SU-DHL-6 (cell line): ENCODE measurements around the gene LRRC3.

Experiments used
- H2AFZ ChIP-seq: fragments of 200-600 bp; sonication (generic); 2 replicates; pipeline ENCODE4 v1.6.1; 2014; ENCODE audit warnings: low read depth, mild to moderate bottlenecking, moderate library complexity, mixed read lengths, antibody characterized with exemption, low read length; ENCODE audit not compliant: severe bottlenecking
- H3F3A ChIP-seq: fragments of 200-600 bp; shearing (Covaris generic); 2 replicates; pipeline ENCODE4 v1.6.0; 2016; ENCODE audit warnings: antibody characterized with exemption, mild to moderate bottlenecking; ENCODE audit not compliant: insufficient read depth
- H3K27ac ChIP-seq: fragments of 200-600 bp; sonication (generic); 2 replicates; pipeline ENCODE4 v1.5.1; 2016; ENCODE audit warnings: low read depth, mild to moderate bottlenecking, low read length, moderate library complexity, mixed read lengths
- H3K27me3 ChIP-seq: fragments of 200-600 bp; sonication (generic), shearing (Covaris generic); 2 replicates; pipeline ENCODE4 v1.6.0; 2014; ENCODE audit warnings: mild to moderate bottlenecking, low read length
- H3K36me3 ChIP-seq: fragments of 200-600 bp; sonication (generic); 2 replicates; pipeline ENCODE4 v1.6.1; 2014; ENCODE audit warnings: mild to moderate bottlenecking, low read length, mixed read lengths
- H3K4me2 ChIP-seq: fragments of 300-600, 200-600 bp; shearing (Covaris generic), sonication (generic); 2 replicates; pipeline ENCODE4 v1.6.0; 2014; ENCODE audit warnings: low read length, low read depth, mild to moderate bottlenecking; ENCODE audit not compliant: poor library complexity, severe bottlenecking
- H3K4me3 ChIP-seq: fragments of 200-600 bp; sonication (generic); 2 replicates; pipeline ENCODE4 v1.5.1; 2014; ENCODE audit warnings: antibody characterized with exemption, low read length, mild to moderate bottlenecking, mixed read lengths; ENCODE audit not compliant: insufficient read depth, poor library complexity, severe bottlenecking
- H3K79me2 ChIP-seq: fragments of 200-600 bp; sonication (generic); 2 replicates; pipeline ENCODE4 v1.6.1; 2014; ENCODE audit warnings: mild to moderate bottlenecking, low read length, moderate library complexity; ENCODE audit not compliant: insufficient read depth
- H3K9ac ChIP-seq: fragments of 200-600 bp; sonication (generic); 2 replicates; pipeline ENCODE4 v1.7.0; 2014; ENCODE audit warnings: mild to moderate bottlenecking, low read length
- H3K9me2 ChIP-seq: fragments of 200-600 bp; sonication (generic); replicated peaks from 2 replicates; pipeline ENCODE4 v1.6.1; 2014; ENCODE audit warnings: low read length; ENCODE audit not compliant: insufficient read depth
- H3K9me3 ChIP-seq: fragments of 200-600 bp; sonication (generic); 2 replicates; pipeline ENCODE4 v1.6.1; 2014; ENCODE audit warnings: low read length, mixed read lengths; ENCODE audit not compliant: insufficient read depth
- H4K20me1 ChIP-seq: fragments of 200-600 bp; sonication (generic); 2 replicates; pipeline ENCODE4 v1.6.1; 2014; ENCODE audit warnings: low read depth, mild to moderate bottlenecking, antibody characterized with exemption, low read length, moderate library complexity, mixed read lengths
- EZH2phosphoT487 ChIP-seq: fragments of 200-600 bp; sonication (generic), shearing (Covaris generic); conservative IDR thresholded peaks from 2 replicates; pipeline ENCODE4 v1.6.1; 2018; ENCODE audit warnings: mild to moderate bottlenecking, antibody characterized with exemption, low read length, moderate library complexity, mixed read lengths
- TF ChIP-seq, protein P1 (sequence below): fragments of 200-600 bp; sonication (generic); IDR thresholded peaks from one replicate; pipeline ENCODE4 v1.5.1; 2017; ENCODE audit warnings: antibody characterized with exemption, mild to moderate bottlenecking, low read length, moderate library complexity; ENCODE audit not compliant: insufficient read depth, poor library complexity, severe bottlenecking

LRRC3 gene

DNA sequence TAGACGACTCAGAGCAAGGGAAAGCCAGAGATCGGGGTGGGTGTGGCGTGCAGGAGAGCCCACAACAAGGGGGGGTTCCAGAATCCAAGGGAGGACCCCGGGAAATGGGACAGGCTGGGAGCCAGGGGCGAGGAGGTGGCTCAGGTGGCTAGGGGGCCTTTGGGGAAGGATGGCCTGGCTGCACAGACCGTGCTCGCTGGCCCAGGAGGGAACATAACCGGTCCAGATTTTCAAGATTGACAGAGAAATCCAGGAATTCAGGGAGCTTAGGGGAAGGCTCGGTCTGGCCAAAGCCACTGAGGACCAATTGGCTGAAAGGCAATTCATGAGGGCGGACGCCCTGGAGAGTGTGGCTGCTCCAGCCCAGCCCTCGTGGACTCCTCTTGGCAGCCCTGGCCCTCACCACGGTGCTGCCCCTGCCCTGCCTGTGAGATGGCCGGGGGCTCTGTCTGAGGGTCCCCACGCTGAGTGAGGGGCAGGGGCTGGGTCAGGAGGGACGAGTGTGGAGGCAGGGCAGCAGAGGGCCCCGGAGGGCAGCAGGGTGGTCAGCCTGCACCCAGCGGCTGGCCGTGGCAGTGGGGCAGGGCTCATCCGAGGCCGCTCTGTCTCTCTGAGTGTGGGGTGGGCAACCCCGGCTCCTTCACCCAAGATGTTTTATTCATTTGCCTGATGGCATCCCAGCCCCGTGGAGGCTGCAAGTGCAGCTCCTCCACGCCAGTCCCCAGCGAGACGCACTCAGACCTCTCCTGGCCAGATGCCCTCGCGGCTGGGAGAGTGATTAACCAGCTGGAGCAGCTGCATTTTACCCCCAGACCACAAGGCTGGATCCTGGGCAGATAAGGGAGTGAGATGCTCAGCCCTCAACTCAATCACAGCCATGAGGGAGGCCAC is 5.6 kb upstream of the LRRC3 start:
- Histone ChIP-seq H3K4me3 (no peak overlapping the region), H3F3A (no peaks in the 10 kb centered on the region), H3K9me3 (no peaks in the 10 kb centered on the region), H3K9ac (no peak overlapping the region), H2AFZ (no peak overlapping the region), H4K20me1 (no peaks in the 10 kb centered on the region), H3K4me2 (no peak overlapping the region), H3K27me3 (no peaks in the 10 kb centered on the region), H3K9me2 (no peaks in the 10 kb centered on the region), H3K36me3 (no peaks in the 10 kb centered on the region), H3K79me2 (no peaks in the 10 kb centered on the region), H3K27ac (no peak overlapping the region)
- TF ChIP-seq EZH2phosphoT487, result no peak
- TF ChIP-seq, protein P1, sequence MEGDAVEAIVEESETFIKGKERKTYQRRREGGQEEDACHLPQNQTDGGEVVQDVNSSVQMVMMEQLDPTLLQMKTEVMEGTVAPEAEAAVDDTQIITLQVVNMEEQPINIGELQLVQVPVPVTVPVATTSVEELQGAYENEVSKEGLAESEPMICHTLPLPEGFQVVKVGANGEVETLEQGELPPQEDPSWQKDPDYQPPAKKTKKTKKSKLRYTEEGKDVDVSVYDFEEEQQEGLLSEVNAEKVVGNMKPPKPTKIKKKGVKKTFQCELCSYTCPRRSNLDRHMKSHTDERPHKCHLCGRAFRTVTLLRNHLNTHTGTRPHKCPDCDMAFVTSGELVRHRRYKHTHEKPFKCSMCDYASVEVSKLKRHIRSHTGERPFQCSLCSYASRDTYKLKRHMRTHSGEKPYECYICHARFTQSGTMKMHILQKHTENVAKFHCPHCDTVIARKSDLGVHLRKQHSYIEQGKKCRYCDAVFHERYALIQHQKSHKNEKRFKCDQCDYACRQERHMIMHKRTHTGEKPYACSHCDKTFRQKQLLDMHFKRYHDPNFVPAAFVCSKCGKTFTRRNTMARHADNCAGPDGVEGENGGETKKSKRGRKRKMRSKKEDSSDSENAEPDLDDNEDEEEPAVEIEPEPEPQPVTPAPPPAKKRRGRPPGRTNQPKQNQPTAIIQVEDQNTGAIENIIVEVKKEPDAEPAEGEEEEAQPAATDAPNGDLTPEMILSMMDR, result no peak

DNA sequence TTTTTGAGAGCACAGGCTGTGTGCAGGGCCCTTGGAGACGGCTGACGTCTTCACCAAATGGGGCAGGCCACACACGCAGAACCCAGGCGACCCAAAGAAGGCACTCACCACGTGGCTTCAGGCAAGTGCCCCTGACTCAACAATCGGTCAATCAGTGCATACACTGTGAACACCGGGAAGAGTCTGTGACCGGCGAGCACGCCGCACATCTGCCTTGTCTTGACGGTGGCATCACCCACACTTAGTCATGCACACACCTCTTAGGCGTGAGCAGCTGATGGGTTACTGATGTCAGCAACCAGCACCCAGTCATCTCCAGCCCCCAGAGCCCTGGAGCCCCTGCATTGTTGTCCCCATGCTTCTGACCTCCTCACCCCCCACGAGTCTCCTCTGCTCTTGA is 4.9 kb upstream of the LRRC3 start:
- no peak overlapping the region for H2AFZ ChIP-seq
- TF ChIP-seq, protein P1, result no peak
- TF ChIP-seq EZH2phosphoT487, result no peak
- no peaks in the 10 kb centered on the region for H3K79me2 ChIP-seq
- H3K36me3 ChIP-seq, result no peaks in the 10 kb centered on the region
- no peaks in the 10 kb centered on the region for H4K20me1 ChIP-seq
- H3K4me2 ChIP-seq, result no peak overlapping the region
- no peak overlapping the region for H3K27ac ChIP-seq
- H3K9ac ChIP-seq, result no peak overlapping the region
- H3F3A ChIP-seq, result no peaks in the 10 kb centered on the region
- no peaks in the 10 kb centered on the region for H3K9me3 ChIP-seq
- H3K9me2 ChIP-seq, result no peaks in the 10 kb centered on the region
- H3K4me3 ChIP-seq, result no peak overlapping the region
- H3K27me3 ChIP-seq, result no peaks in the 10 kb centered on the region

DNA sequence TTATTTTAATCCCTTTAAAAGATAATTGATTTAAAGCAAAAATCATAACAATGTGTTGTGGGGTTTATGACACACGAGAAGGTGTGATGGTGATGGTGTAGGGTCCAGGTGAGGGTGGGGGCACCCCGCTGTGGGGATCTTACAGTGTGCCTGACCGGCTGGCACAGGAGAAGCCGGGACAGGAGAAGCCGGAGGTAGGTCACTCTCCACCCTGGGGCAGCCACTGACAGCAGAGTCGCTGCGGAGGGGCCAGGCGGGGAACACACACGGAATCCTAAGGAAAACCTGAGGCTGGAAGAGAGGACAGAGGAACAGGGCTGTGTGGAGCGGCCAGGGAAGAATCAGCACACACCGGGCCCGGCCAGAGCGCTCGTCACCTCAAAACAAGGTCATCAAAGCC is 4.3 kb upstream of the LRRC3 start:
- H3K27ac ChIP-seq, result no peak overlapping the region
- no peaks in the 10 kb centered on the region for H3F3A ChIP-seq
- H3K9me3 ChIP-seq, result no peaks in the 10 kb centered on the region
- TF ChIP-seq EZH2phosphoT487, result no peak
- TF ChIP-seq, protein P1, result no peak
- H3K27me3 ChIP-seq, result no peaks in the 10 kb centered on the region
- H2AFZ ChIP-seq, result no peak overlapping the region
- H3K79me2 ChIP-seq, result no peaks in the 10 kb centered on the region
- no peak overlapping the region for H3K4me3 ChIP-seq
- no peak overlapping the region for H3K9ac ChIP-seq
- no peak overlapping the region for H3K4me2 ChIP-seq
- no peaks in the 10 kb centered on the region for H4K20me1 ChIP-seq
- no peaks in the 10 kb centered on the region for H3K9me2 ChIP-seq
- no peaks in the 10 kb centered on the region for H3K36me3 ChIP-seq
